Loucy (cell line): ENCODE data around the gene ATXN7L1.

Experiments used
- CTCF ChIP-seq: fragments of 200-600 bp; sonication (generic); conservative IDR thresholded peaks from 2 replicates; pipeline ENCODE4 v1.5.1; 2014; ENCODE audit warnings: mild to moderate bottlenecking, antibody characterized with exemption, low read length
- EZH2phosphoT487 ChIP-seq: fragments of 200-600 bp; IDR thresholded peaks from 2 replicates; pipeline ENCODE4 v1.6.1; 2018; ENCODE audit warnings: antibody characterized with exemption, mild to moderate bottlenecking, moderate library complexity, borderline replicate concordance

DNA sequence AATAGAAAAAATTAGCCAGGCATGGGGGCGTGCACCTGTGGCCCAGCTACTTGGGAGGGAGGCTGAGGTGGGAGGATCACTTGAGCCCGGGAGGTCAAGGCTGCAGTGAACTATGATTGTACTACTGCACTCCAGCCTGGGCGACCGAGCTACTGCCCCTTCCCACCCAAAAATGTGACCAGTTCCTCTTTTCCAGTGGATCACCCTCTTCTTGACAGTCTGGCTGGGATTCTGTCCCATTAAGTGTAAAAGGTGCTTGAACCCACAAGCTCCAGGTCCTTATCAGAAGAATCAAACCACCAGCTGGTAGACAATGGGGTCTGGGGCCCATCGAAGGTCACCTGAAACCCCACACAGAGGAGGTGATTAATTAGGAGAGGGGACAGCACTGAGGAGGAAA lies 14.1 kb downstream of the ATXN7L1 start:
- TF ChIP-seq CTCF: no peak
- no peak for TF ChIP-seq EZH2phosphoT487
